Measurements from ENCODE around the gene SLC15A2.

The SLC15A2 gene

DNA sequence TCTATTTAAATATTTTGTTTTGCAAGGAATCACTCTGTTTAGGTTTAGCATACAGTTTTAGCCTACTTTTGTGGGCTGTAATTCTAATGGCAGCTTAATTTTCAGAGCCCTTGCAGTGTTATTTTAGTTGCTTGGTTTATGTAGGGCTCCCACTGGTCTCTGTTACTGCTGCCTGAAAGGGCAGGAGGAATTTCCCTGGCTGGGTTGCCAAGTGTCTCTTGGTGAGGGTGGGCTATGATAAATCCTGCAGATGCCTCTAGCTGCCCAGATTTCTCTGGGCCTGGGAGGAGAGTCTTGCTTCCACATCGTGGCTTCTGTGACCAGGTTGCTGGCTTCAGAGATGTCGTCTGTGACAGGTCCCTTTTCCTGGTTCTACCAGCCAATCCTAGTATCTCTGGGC, 91.6 kb downstream of the SLC15A2 start:
- no peak for FAIRE-seq

DNA sequence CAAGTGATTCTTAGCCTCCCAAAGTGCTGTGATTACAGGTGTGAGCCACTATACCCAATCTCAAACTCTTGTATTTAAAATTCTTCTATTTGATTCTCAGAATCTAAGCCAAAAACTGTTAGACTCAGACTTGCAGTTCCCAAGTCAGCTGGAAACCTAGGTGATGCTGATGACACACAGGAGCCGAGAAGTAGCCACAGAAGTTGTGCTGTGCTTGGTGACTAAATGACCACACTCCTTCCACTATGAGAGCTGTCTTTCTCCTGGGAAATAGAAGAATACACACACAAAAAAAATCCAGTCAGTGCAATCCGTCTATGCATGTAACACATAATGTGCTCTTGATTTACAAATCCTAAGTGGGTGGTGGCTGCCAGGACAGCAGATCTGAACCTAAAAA, 93.9 kb downstream of the SLC15A2 start:
- FAIRE-seq: no peak

DNA sequence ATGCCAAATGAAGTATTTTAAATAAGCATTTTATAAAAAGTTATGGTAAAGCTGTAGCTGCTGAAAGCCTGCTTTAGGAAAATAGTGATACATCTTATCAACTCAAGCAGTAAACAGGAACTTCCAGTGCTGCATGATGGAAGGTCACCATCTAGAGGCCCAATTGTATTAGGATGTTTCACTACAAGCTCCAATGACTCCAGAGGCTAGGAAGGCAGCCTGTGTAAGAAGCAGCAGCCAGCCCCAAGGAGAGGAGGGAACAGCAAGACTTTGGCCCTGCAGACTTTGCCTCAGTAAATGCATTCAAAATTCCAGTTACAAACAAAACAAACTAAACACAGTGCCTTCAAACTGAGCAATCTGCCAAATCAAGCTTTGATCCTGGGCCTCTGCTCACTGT, 95.7 kb downstream of the SLC15A2 start:
- FAIRE-seq: no peak

GRCh38 chr3:121992601-121993560, 98.7 kb downstream of the SLC15A2 start:
- FAIRE-seq: no peak

Data from TTC549 (cell line).